Testis (tissue), 2 donors: Measurements from ENCODE around the gene SRD5A1.

Experiments used
- CTCF ChIP-seq, 3 experiments: fragments of 450-650 bp in 2 of 3; fragments of 200-600 bp in 1 of 3; sonication (generic) in 1 of 3; IDR thresholded peaks; one replicate each; pipeline ENCODE4 v1.5.1; 2016 to 2019; ENCODE audit warnings: antibody characterized with exemption in 3 of 3, mild to moderate bottlenecking in 2 of 3, moderate library complexity in 1 of 3
- POLR2A ChIP-seq: fragments of 450-650 bp; IDR thresholded peaks from one replicate; pipeline ENCODE4 v1.6.1; 2017; ENCODE audit warnings: antibody characterized with exemption, mild to moderate bottlenecking, moderate library complexity

GRCh38 chr5:6596388-6596787, 36.9 kb upstream of the SRD5A1 start:
- TF ChIP-seq POLR2A (no peak), CTCF (IDR thresholded peaks at IDR 0.05) (no peak)
